ENCODE data around the gene NPR1. TPM values are rescaled to one million over a fixed set of nuclear protein-coding genes. Genes with fewer than 3 reads are reported as not detected.
"Not testable (repeated sequence)": the region's sequence is repeated elsewhere in the genome, so short reads cannot be mapped to it uniquely, and the experiment has no call there.

NPR1 gene
- total RNA-seq, 3 donors from 2014 or later, result 19.9 to 134 (median 46.5) TPM

- H3K4me3 ChIP-seq, result no peak overlapping the region
- no peaks in the 10 kb centered on the region for H3K9me3 ChIP-seq
- intact Hi-C loops (cut with DNase I; ENCODE audit: low total_unique reads), result no loop called here
- TF ChIP-seq CTCF (IDR thresholded peaks at IDR 0.05), result no peak
- TF ChIP-seq POLR2A (IDR thresholded peaks at IDR 0.05), result no peak
- no peak for TF ChIP-seq POLR2AphosphoS5 (IDR thresholded peaks at IDR 0.05)
- H3K36me3 ChIP-seq, result no peaks in the 10 kb centered on the region
- no peaks in the 10 kb centered on the region for H3K4me1 ChIP-seq
- no peaks in the 10 kb centered on the region for H3K27me3 ChIP-seq
- no peak overlapping the region for H3K27ac ChIP-seq
- no peak for DNase-seq (ENCODE audit: low spot score in 2 of 2)
Measured at GRCh38 chr1:153705484-153705883, 27.0 kb downstream of the NPR1 start.

- H3K4me3 ChIP-seq, result no peak overlapping the region
- intact Hi-C loops (cut with DNase I; ENCODE audit: low total_unique reads), result no loop called here
- DNase-seq (ENCODE audit: low spot score in 2 of 2), result no peak
Measured at GRCh38 chr1:153711026-153711425, 32.5 kb downstream of the NPR1 start.

GRCh38 chr1:153716211-153716610 is 37.7 kb downstream of the NPR1 start:
- DNase-seq (ENCODE audit: low spot score in 2 of 2); H3K36me3 ChIP-seq; H3K4me1 ChIP-seq; H3K27ac ChIP-seq; H3K4me3 ChIP-seq; H3K9me3 ChIP-seq; H3K27me3 ChIP-seq: not testable (repeated sequence)
- intact Hi-C loops (cut with DNase I; ENCODE audit: low total_unique reads), result loop anchor here (5.0 kb wide), 1 partner anchor 1386 kb away; no protein-coding TSS in a partner anchor

More at GRCh38 chr1:153711026-153711425, 32.5 kb downstream of the NPR1 start:
- Histone ChIP-seq H3K9me3 (no peaks in the 10 kb centered on the region), H3K4me1 (no peaks in the 10 kb centered on the region), H3K27me3 (no peaks in the 10 kb centered on the region), H3K27ac (no peak overlapping the region), H3K36me3 (no peaks in the 10 kb centered on the region)
- no peak for TF ChIP-seq CTCF (IDR thresholded peaks at IDR 0.05)
- TF ChIP-seq POLR2A (IDR thresholded peaks at IDR 0.05), result no peak
- no peak for TF ChIP-seq POLR2AphosphoS5 (IDR thresholded peaks at IDR 0.05)

GRCh38 chr1:153717330-153717729 is 38.8 kb downstream of the NPR1 start:
- intact Hi-C loops (cut with DNase I; ENCODE audit: low total_unique reads), result loop anchor here (5.0 kb wide), 1 partner anchor 1385 kb away; no protein-coding TSS in a partner anchor
- Histone ChIP-seq H3K4me1 (no peaks in the 10 kb centered on the region), H3K4me3 (no peak overlapping the region), H3K27me3 (no peaks in the 10 kb centered on the region), H3K27ac (no peak overlapping the region), H3K9me3 (no peaks in the 10 kb centered on the region), H3K36me3 (no peaks in the 10 kb centered on the region)
- DNase-seq (ENCODE audit: low spot score in 2 of 2), result no peak
- TF ChIP-seq POLR2A (IDR thresholded peaks at IDR 0.05) (no peak), CTCF (IDR thresholded peaks at IDR 0.05) (no peak), POLR2AphosphoS5 (IDR thresholded peaks at IDR 0.05) (no peak)

GRCh38 chr1:153723687-153724086 is 45.2 kb downstream of the NPR1 start:
- intact Hi-C loops (cut with DNase I; ENCODE audit: low total_unique reads), result loop anchor here (2.0 kb wide), 1 partner anchor 61 kb away; no protein-coding TSS in a partner anchor
- no peak for DNase-seq (ENCODE audit: low spot score in 2 of 2)
- H3K36me3 ChIP-seq, result no peaks in the 10 kb centered on the region
- no peaks in the 10 kb centered on the region for H3K27me3 ChIP-seq
- H3K27ac ChIP-seq, result no peak overlapping the region
- no peaks in the 10 kb centered on the region for H3K9me3 ChIP-seq
- H3K4me1 ChIP-seq, result no peaks in the 10 kb centered on the region
- no peak for TF ChIP-seq POLR2A (IDR thresholded peaks at IDR 0.05)
- no peak for TF ChIP-seq CTCF (IDR thresholded peaks at IDR 0.05)
- no peak for TF ChIP-seq POLR2AphosphoS5 (IDR thresholded peaks at IDR 0.05)
- H3K4me3 ChIP-seq, result no peak overlapping the region

- not testable (repeated sequence) for H3K27ac ChIP-seq; H3K4me3 ChIP-seq; H3K36me3 ChIP-seq; H3K27me3 ChIP-seq; H3K4me1 ChIP-seq; DNase-seq (ENCODE audit: low spot score in 2 of 2); H3K9me3 ChIP-seq
- intact Hi-C loops (cut with DNase I; ENCODE audit: low total_unique reads), result loop anchor here (2.0 to 5.0 kb wide), 2 partner anchors 60 to 823 kb away; no protein-coding TSS in a partner anchor
Measured at GRCh38 chr1:153724634-153725033, 46.1 kb downstream of the NPR1 start.

Data from breast epithelium (tissue), 4 donors.